Measurements from ENCODE around the gene ANKRD11. TPM values are rescaled to one million over a fixed set of nuclear protein-coding genes. Genes with fewer than 3 reads are reported as not detected.
"Not testable (repeated sequence)": the region's sequence is repeated elsewhere in the genome, so short reads cannot be mapped to it uniquely, and the experiment has no call there.

The ANKRD11 gene
- total RNA-seq, 2 experiments from 2014 or later = 184 to 235 TPM

DNA sequence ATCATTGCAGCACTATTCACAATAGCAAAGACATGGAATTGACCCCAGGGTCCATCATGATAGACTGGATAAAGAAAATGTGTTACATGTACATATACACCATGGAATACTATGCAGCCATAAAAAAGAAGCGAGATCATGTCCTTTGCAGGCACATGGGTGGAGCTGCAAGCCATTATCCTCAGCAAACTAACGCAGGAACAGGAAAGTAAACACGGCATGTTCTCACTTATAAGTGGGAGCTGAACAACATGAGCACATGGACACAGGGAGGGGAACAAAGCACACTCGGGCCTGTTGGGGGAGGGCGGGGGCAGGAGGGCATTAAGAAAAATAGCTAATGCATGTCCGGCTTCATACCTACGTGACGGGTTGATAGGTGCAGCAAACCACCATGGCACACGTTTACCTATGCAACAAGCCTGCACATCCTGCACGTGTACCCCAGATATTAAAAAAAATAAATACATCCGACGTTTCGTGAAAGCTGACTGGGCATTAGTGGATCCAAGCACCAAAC lies 243.9 kb downstream of the ANKRD11 start:
- CTCF ChIA-PET = interaction anchor here (1.2 to 1.6 kb wide), 3 partner anchors 20 to 454 kb away, joined by 3 to 4 read pairs (median 4); no protein-coding TSS in a partner anchor
- DNase-seq = no peak
- peak overlapping the region; percentile 67 for H3K4me3 Mint-ChIP-seq
- H3K36me3 Mint-ChIP-seq = peaks cover 9% of the 10 kb centered on the region
- H3K27ac Mint-ChIP-seq = no peak overlapping the region
- no peak for ATAC-seq
- no peaks in the 10 kb centered on the region for H3K27me3 Mint-ChIP-seq
- H3K4me1 Mint-ChIP-seq = peaks cover 18% of the 10 kb centered on the region
- peaks cover 6% of the 10 kb centered on the region for H3K9me3 Mint-ChIP-seq (ENCODE audit: low read depth)

- Mint-ChIP-seq H3K27me3 (no peaks in the 10 kb centered on the region), H3K9me3 (ENCODE audit: low read depth) (peaks cover 2% of the 10 kb centered on the region), H3K4me3 (no peak overlapping the region), H3K36me3 (peaks cover 2% of the 10 kb centered on the region), H3K27ac (no peak overlapping the region), H3K4me1 (peaks cover 25% of the 10 kb centered on the region)
- CTCF ChIA-PET = interaction anchor here (0.7 kb wide), 1 partner anchor 266 kb away, joined by 3 read pairs; no protein-coding TSS in a partner anchor
- ATAC-seq = no peak
- DNase-seq = no peak
Observed at GRCh38 chr16:89244754-89245153, 245.6 kb downstream of the ANKRD11 start.

DNA sequence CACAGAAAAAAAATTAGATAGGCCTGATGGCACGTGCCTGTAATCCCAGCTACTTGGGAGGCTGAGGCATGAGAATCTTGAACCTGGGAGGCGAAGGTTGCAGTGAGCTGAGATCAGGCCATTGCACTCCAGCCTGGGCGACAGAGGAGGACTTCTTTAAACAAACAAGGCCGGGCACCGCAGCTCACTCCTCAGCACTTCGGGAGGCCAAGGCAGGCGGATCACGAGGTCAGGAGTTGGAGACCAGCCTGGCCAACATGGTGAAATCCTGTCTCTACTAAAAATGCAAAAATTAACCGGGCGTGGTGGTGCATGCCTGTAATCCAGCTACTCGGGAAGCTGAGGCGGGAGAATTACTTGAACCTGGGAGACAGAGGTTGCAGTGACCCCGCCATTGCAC lies 246.1 kb downstream of the ANKRD11 start:
- DNase-seq; ATAC-seq; H3K9me3 Mint-ChIP-seq (ENCODE audit: low read depth); H3K27me3 Mint-ChIP-seq; H3K36me3 Mint-ChIP-seq; H3K27ac Mint-ChIP-seq; H3K4me3 Mint-ChIP-seq: not testable (repeated sequence)
- H3K4me1 Mint-ChIP-seq = peaks cover 26% of the 10 kb centered on the region
- CTCF ChIA-PET = interaction anchor here (0.7 kb wide), 1 partner anchor 267 kb away, joined by 3 read pairs; no protein-coding TSS in a partner anchor

DNA sequence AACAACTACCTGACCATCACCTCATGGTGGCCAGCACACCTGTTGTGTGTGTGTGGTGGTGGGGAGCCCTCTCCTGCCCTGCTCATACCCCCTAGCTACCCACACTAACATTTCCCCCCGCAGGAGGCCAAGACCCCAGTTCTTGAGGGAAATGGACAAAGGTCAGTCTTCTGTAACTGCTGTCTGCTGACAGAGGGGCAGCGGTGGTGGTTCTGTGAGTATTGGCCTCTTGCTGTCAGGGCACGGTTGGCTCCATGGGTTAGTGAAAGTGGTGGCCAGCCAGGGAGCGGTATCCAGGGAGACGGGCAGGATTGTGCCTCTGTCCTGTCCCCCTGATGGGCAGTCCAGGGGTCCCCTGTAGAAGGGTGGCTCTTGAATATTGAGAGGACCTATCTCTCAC lies 246.7 kb downstream of the ANKRD11 start:
- no peaks in the 10 kb centered on the region for H3K27me3 Mint-ChIP-seq
- CTCF ChIA-PET = no interaction called here
- ATAC-seq (no peak), DNase-seq (no peak)
- peaks cover 26% of the 10 kb centered on the region for H3K4me1 Mint-ChIP-seq
- H3K9me3 Mint-ChIP-seq (ENCODE audit: low read depth) = peaks cover 3% of the 10 kb centered on the region
- no peak overlapping the region for H3K4me3 Mint-ChIP-seq
- peak overlapping the region; percentile 49 for H3K27ac Mint-ChIP-seq
- H3K36me3 Mint-ChIP-seq = peaks cover 2% of the 10 kb centered on the region

- DNase-seq = no peak
- H3K27ac Mint-ChIP-seq = no peak overlapping the region
Observed at GRCh38 chr16:89242795-89243200, 247.6 kb downstream of the ANKRD11 start.

DNA sequence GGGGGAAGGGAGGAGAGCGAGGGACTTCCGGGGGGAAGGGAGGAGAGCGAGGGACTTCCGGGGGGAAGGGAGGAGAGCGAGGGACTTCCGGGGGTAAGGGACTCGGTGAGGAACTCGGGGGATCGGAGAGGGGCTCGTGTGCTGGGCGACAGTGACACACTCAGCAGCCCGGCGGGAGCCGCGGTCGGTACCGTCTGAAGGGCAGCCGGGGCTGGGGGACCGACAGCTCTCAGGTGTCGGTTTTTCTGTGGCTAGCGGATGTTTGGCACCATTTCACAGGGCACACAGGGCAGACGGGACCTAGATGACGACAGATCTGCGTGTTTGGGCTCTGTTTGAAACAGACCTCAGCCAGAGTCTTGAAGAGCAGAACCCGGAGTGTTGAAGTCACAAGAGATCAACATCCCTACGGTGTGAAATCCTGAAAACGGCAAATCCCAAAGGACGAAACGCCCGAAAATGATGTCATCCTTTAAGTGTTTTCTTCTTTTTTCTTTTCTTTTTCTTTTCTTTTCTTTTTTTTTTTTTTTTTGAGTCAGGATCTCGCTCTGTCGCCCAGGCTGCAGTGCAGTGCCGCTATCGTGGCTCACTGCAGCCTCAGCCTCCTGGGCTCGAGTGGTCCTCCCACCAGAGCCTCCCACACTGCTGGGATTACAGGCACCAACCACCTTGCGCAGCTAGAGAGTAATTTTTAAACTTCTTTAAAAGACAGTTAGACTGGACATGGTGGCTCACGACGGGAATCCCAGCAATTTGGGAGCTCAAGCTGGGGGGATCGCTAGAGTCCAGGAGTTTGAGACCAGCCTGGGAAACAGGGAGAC lies 249.0 kb downstream of the ANKRD11 start:
- peak; percentile 89 for DNase-seq
- peak; percentile 81 for ATAC-seq
- Mint-ChIP-seq H3K27ac (peak overlapping the region; percentile 97), H3K27me3 (no peaks in the 10 kb centered on the region), H3K4me1 (peaks cover 21% of the 10 kb centered on the region), H3K9me3 (ENCODE audit: low read depth) (peaks cover 3% of the 10 kb centered on the region), H3K4me3 (peak overlapping the region; percentile 93), H3K36me3 (peaks cover 2% of the 10 kb centered on the region)
- CTCF ChIA-PET = interaction anchor here (0.8 to 2.3 kb wide), 10 partner anchors 23 to 412 kb away, joined by 3 to 11 read pairs (median 4); partner anchors contain the start of gene ZNF778

More at GRCh38 chr16:89242795-89243200, 247.6 kb downstream of the ANKRD11 start:
- Mint-ChIP-seq H3K4me3 (no peak overlapping the region), H3K9me3 (ENCODE audit: low read depth) (peaks cover 3% of the 10 kb centered on the region), H3K36me3 (peaks cover 2% of the 10 kb centered on the region), H3K27me3 (no peaks in the 10 kb centered on the region), H3K4me1 (peaks cover 24% of the 10 kb centered on the region)
- CTCF ChIA-PET = no interaction called here
- no peak for ATAC-seq

- DNase-seq (no peak), ATAC-seq (no peak)
- Mint-ChIP-seq H3K27me3 (no peaks in the 10 kb centered on the region), H3K36me3 (peaks cover 12% of the 10 kb centered on the region), H3K27ac (peak overlapping the region; percentile 5), H3K4me3 (no peak overlapping the region), H3K9me3 (ENCODE audit: low read depth) (peaks cover 3% of the 10 kb centered on the region), H3K4me1 (peaks cover 12% of the 10 kb centered on the region)
- CTCF ChIA-PET = interaction anchor here (1.3 kb wide), 1 partner anchor 21 kb away, joined by 3 read pairs; no protein-coding TSS in a partner anchor
Observed at GRCh38 chr16:89237733-89238132, 252.6 kb downstream of the ANKRD11 start.

GRCh38 chr16:89233678-89234490 lies 256.5 kb downstream of the ANKRD11 start:
- H3K27ac Mint-ChIP-seq = no peak overlapping the region
- no peaks in the 10 kb centered on the region for H3K4me1 Mint-ChIP-seq
- CTCF ChIA-PET = no interaction called here
- H3K9me3 Mint-ChIP-seq (ENCODE audit: low read depth) = peaks cover 7% of the 10 kb centered on the region
- no peak for ATAC-seq
- H3K36me3 Mint-ChIP-seq = peaks cover 45% of the 10 kb centered on the region
- DNase-seq = no peak
- H3K27me3 Mint-ChIP-seq = no peaks in the 10 kb centered on the region
- no peak overlapping the region for H3K4me3 Mint-ChIP-seq

GRCh38 chr16:89232107-89232506 lies 258.3 kb downstream of the ANKRD11 start:
- H3K27ac Mint-ChIP-seq = no peak overlapping the region
- peaks cover 63% of the 10 kb centered on the region for H3K36me3 Mint-ChIP-seq
- no peaks in the 10 kb centered on the region for H3K4me1 Mint-ChIP-seq
- DNase-seq = no peak
- CTCF ChIA-PET = no interaction called here
- H3K27me3 Mint-ChIP-seq = no peaks in the 10 kb centered on the region
- ATAC-seq = no peak
- peaks cover 19% of the 10 kb centered on the region for H3K9me3 Mint-ChIP-seq (ENCODE audit: low read depth)
- H3K4me3 Mint-ChIP-seq = no peak overlapping the region

- no peaks in the 10 kb centered on the region for H3K27me3 Mint-ChIP-seq
- H3K9me3 Mint-ChIP-seq (ENCODE audit: low read depth) = peaks cover 29% of the 10 kb centered on the region
- no peak for ATAC-seq
- no peak overlapping the region for H3K4me3 Mint-ChIP-seq
- no peak overlapping the region for H3K27ac Mint-ChIP-seq
- H3K36me3 Mint-ChIP-seq = peaks cover 81% of the 10 kb centered on the region
- CTCF ChIA-PET = no interaction called here
- H3K4me1 Mint-ChIP-seq = no peaks in the 10 kb centered on the region
- DNase-seq = no peak
Observed at GRCh38 chr16:89230255-89230654, 260.1 kb downstream of the ANKRD11 start.

DNA sequence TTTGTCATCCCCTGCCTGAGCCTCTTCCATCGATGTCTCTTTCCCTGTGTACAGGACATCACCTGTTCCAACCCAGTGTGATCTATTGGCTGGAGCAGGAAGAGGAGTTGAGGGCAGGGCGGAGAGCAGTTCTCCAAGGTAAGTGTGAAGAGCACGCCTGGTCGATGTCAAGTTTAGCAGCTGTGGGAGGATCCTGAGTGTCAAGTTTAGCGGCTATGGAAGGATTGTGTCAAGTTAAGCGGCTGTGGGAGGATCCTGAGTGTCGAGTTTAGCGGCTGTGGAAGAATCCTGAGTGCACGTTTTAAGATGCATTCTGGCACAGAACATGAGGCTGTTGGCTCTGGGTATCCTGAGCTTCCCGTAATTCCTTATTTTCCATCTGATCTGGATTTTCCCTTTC lies 265.7 kb downstream of the ANKRD11 start:
- Mint-ChIP-seq H3K27ac (no peak overlapping the region), H3K27me3 (no peaks in the 10 kb centered on the region), H3K4me3 (no peak overlapping the region), H3K4me1 (peaks cover 3% of the 10 kb centered on the region), H3K36me3 (peaks cover 67% of the 10 kb centered on the region), H3K9me3 (ENCODE audit: low read depth) (peaks cover 26% of the 10 kb centered on the region)
- no peak for ATAC-seq
- DNase-seq = no peak
- CTCF ChIA-PET = no interaction called here

DNA sequence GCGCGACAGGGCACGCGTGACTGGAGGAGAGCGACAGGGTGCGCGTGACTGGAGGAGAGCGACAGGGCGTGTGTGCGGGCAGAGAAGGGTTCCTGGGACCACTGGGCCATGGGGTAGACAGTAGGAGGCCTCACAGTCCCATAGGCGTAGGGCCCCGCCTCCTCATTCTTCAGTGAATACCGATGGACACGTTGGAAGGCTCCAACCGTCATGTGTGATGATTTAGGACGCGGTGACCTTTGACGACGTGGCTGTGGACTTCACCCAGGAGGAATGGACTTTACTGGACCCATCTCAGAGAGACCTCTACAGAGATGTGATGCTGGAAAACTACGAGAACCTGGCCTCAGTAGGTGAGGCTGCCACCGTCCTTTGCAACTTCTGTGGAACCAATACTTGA lies 267.4 kb downstream of the ANKRD11 start:
- CTCF ChIA-PET = no interaction called here
- ATAC-seq (no peak), DNase-seq (no peak)
- Mint-ChIP-seq H3K36me3 (peaks cover 51% of the 10 kb centered on the region), H3K4me1 (peaks cover 9% of the 10 kb centered on the region), H3K27me3 (no peaks in the 10 kb centered on the region), H3K9me3 (ENCODE audit: low read depth) (peaks cover 16% of the 10 kb centered on the region), H3K27ac (no peak overlapping the region), H3K4me3 (no peak overlapping the region)

- Mint-ChIP-seq H3K4me1 (peaks cover 11% of the 10 kb centered on the region), H3K27me3 (no peaks in the 10 kb centered on the region), H3K36me3 (peaks cover 38% of the 10 kb centered on the region), H3K4me3 (no peak overlapping the region), H3K9me3 (ENCODE audit: low read depth) (peaks cover 6% of the 10 kb centered on the region), H3K27ac (no peak overlapping the region)
- DNase-seq (no peak), ATAC-seq (no peak)
- CTCF ChIA-PET = no interaction called here
Observed at GRCh38 chr16:89221604-89222003, 268.8 kb downstream of the ANKRD11 start.
